ENCODE data around the gene UNKL.
"Not testable (repeated sequence)": the region's sequence is repeated elsewhere in the genome, so short reads cannot be mapped to it uniquely, and the experiment has no call there.

Gene UNKL

GRCh38 chr16:1335211-1335971 is 79.1 kb downstream of the UNKL start:
- DNase-seq, result no peak

- no peak for DNase-seq
Measured at GRCh38 chr16:1334739-1335138, 79.8 kb downstream of the UNKL start.

GRCh38 chr16:1333854-1334700 is 80.4 kb downstream of the UNKL start:
- DNase-seq, result no peak

GRCh38 chr16:1333149-1333812 is 81.2 kb downstream of the UNKL start, which contains the start of gene BAIAP3:
BAIAP3 (plus strand) TSS chr16:1333645; CDS start chr16:1338550, 4,905 bp downstream.
- no peak for DNase-seq

- DNase-seq, result no peak
Measured at GRCh38 chr16:1332618-1333148, 81.8 kb downstream of the UNKL start.

GRCh38 chr16:1331712-1332617 is 82.5 kb downstream of the UNKL start:
- peak; percentile 94 for DNase-seq

- no peak for DNase-seq
Measured at GRCh38 chr16:1330931-1331711, 83.4 kb downstream of the UNKL start.

- no peak for DNase-seq
Measured at GRCh38 chr16:1330260-1330914, 84.1 kb downstream of the UNKL start.

- DNase-seq, result not testable (repeated sequence)
Measured at GRCh38 chr16:1328961-1329360, 85.5 kb downstream of the UNKL start.

GRCh38 chr16:1328136-1328535 is 86.4 kb downstream of the UNKL start:
- DNase-seq, result not testable (repeated sequence)

GRCh38 chr16:1327619-1327947 is 86.9 kb downstream of the UNKL start:
- no peak for DNase-seq

GRCh38 chr16:1326946-1327618 is 87.4 kb downstream of the UNKL start:
- DNase-seq, result no peak

GRCh38 chr16:1326391-1326790 is 88.1 kb downstream of the UNKL start:
- DNase-seq, result no peak

- no peak for DNase-seq
Measured at GRCh38 chr16:1325673-1326371, 88.7 kb downstream of the UNKL start.

GRCh38 chr16:1325261-1325660 is 89.2 kb downstream of the UNKL start:
- no peak for DNase-seq

- no peak for DNase-seq
Measured at GRCh38 chr16:1324286-1324826, 90.1 kb downstream of the UNKL start.

- DNase-seq, result no peak
Measured at GRCh38 chr16:1323296-1324239, 90.9 kb downstream of the UNKL start.

GRCh38 chr16:1322407-1322806 is 92.1 kb downstream of the UNKL start:
- DNase-seq, result no peak
